Erythroblast (primary cell): ENCODE measurements around the gene DUS2.

Experiments used
- GATA1 ChIP-seq: IDR thresholded peaks from 2 replicates; pipeline ENCODE4 v1.6.1; 2011; ENCODE audit warnings: low read depth, mild to moderate bottlenecking, control low read depth, low read length, moderate library complexity
- POLR2A ChIP-seq: IDR thresholded peaks from 2 replicates; pipeline ENCODE4 v1.6.1; 2011; ENCODE audit warnings: mild to moderate bottlenecking, low read length

GRCh38 chr16:68075980-68076379 is 52.9 kb downstream of the DUS2 start:
- TF ChIP-seq POLR2A (no peak), GATA1 (no peak)
